Right renal cortex interstitium (tissue), 3 donors: ENCODE data around the gene GK2. TPM values are rescaled to one million over a fixed set of nuclear protein-coding genes. Genes with fewer than 3 reads are reported as not detected.
A peak's percentile ranks its signal among the peaks of the same experiment; 100 is the strongest.

Source experiments
- DNase-seq, 3 donors: peaks; one replicate each; pipeline ENCODE4 v3.0.0-alpha.2; 2013; ENCODE audit warnings: low read depth in 3 of 3, low spot score in 2 of 3
- polyA plus RNA-seq, 3 donors: library from polyadenylated mRNA; unstranded; fragments of 120-200 nt; gene quantifications; one replicate each; pipeline ENCODE4 v1.2.1, GENCODE V29; 2013; ENCODE audit not compliant: insufficient read length in 3 of 3

GK2 gene
- not detected for polyA plus RNA-seq

GRCh38 chr4:79408063-79408462 lies at the start of gene GK2:
Gene GK2 (minus strand): TSS chr4:79408228. CDS start chr4:79408200, 28 bp downstream.
- no peak for DNase-seq

- DNase-seq = no peak
Observed at GRCh38 chr4:79455216-79455615, 47.2 kb upstream of the GK2 start.

- DNase-seq = no peak
Observed at GRCh38 chr4:79454656-79455055, 46.6 kb upstream of the GK2 start.

- no peak for DNase-seq
Observed at GRCh38 chr4:79450053-79450452, 42.0 kb upstream of the GK2 start.

GRCh38 chr4:79446145-79446544 lies 38.1 kb upstream of the GK2 start:
- no peak for DNase-seq

GRCh38 chr4:79445371-79445781 lies 37.3 kb upstream of the GK2 start:
- peak in 2 of 3 donors; percentile 18 to 25 for DNase-seq

GRCh38 chr4:79442422-79442821 lies 34.4 kb upstream of the GK2 start:
- no peak for DNase-seq

GRCh38 chr4:79439489-79439888 lies 31.5 kb upstream of the GK2 start:
- DNase-seq = no peak

GRCh38 chr4:79431839-79432238 lies 23.8 kb upstream of the GK2 start:
- no peak for DNase-seq

- DNase-seq = no peak
Observed at GRCh38 chr4:79429113-79429903, 21.3 kb upstream of the GK2 start.

GRCh38 chr4:79426989-79427388 lies 19.0 kb upstream of the GK2 start:
- no peak for DNase-seq

GRCh38 chr4:79425586-79425985 lies 17.6 kb upstream of the GK2 start:
- no peak for DNase-seq

GRCh38 chr4:79421483-79421882 lies 13.5 kb upstream of the GK2 start:
- DNase-seq = no peak

- no peak for DNase-seq
Observed at GRCh38 chr4:79413886-79414285, 5.9 kb upstream of the GK2 start.

GRCh38 chr4:79413032-79413885 lies 5.2 kb upstream of the GK2 start:
- DNase-seq = no peak

- no peak for DNase-seq
Observed at GRCh38 chr4:79404666-79405065, 3.4 kb downstream of the GK2 start.

GRCh38 chr4:79403356-79403755 lies 4.7 kb downstream of the GK2 start:
- no peak for DNase-seq

GRCh38 chr4:79402332-79402851 lies 5.6 kb downstream of the GK2 start:
- DNase-seq = no peak

GRCh38 chr4:79399076-79399475 lies 9.0 kb downstream of the GK2 start:
- no peak for DNase-seq

- DNase-seq = no peak
Observed at GRCh38 chr4:79397951-79398350, 10.1 kb downstream of the GK2 start.

- no peak for DNase-seq
Observed at GRCh38 chr4:79396794-79397193, 11.2 kb downstream of the GK2 start.

GRCh38 chr4:79395841-79396240 lies 12.2 kb downstream of the GK2 start:
- DNase-seq = no peak
